ENCODE measurements around the gene ROR2.

- TF ChIP-seq POLR2A (IDR thresholded peaks at IDR 0.05; ENCODE audit: low read depth, low read length) = no peak
- no peak for TF ChIP-seq POLR2AphosphoS5 (IDR thresholded peaks at IDR 0.05; ENCODE audit: low read depth, low read length)
- no peak for TF ChIP-seq SPI1 (IDR thresholded peaks at IDR 0.05; ENCODE audit: low read depth, low read length)
- TF ChIP-seq TAF1 (IDR thresholded peaks at IDR 0.05; ENCODE audit: low read depth, low read length) = no peak
- TF ChIP-seq POU2F2 (IDR thresholded peaks at IDR 0.05; ENCODE audit: low read depth, low read length) = no peak
These were observed 179.0 kb downstream of the ROR2 start for GRCh38 chr9:91771027-91771426.
